T-helper 1 cell (primary cell): Measurements from ENCODE around the gene REV1.
"Not testable (repeated sequence)": the region's sequence is repeated elsewhere in the genome, so short reads cannot be mapped to it uniquely, and the experiment has no call there.

Source experiments
- DNase-seq, 5 donors: peaks; one replicate each; pipeline ENCODE4 v3.0.0-alpha.2; 2012 to 2020

The REV1 gene

DNA sequence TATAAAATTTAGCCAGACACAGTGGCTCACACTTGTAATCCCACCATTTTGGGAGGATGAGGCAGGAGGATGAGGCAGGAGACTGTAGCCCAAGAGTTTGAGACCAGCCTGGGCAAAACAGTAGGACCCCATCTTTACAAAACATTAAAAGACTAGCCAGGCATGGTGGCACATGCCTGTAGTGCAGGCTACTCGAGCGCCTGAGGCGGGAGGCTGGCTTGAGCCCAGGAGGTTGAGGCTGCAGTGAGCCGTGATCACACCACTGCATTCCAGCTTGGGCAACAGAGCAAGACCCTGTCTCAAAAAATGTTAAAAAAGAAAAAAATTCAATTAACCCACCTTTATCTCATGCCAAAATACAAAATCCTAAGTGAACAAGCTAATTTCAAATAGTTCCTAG, 4.0 kb downstream of the REV1 start:
- no peak for DNase-seq

GRCh38 chr2:99485411-99485810, 4.4 kb downstream of the REV1 start:
- DNase-seq: no peak

GRCh38 chr2:99484205-99484604, 5.6 kb downstream of the REV1 start:
- no peak for DNase-seq

DNA sequence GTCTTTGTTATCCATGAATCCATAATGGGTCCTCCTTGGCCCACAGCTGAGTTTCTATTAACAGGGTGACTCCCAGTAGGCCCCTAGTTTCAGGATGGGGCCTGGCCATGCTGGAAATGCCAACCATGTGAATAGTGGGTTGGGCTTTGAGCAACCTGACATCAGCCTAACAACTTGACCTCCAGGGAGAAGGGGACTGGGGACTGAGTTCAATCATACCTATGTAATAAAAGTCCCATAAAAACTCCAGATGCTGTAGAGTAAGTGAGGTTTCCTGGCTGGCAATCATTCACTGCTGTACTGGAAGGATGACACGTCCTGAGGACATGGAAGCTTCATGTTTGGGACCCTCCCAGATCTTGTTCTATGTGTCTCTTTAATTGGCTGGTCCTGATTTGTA, 7.9 kb downstream of the REV1 start:
- DNase-seq: no peak

DNA sequence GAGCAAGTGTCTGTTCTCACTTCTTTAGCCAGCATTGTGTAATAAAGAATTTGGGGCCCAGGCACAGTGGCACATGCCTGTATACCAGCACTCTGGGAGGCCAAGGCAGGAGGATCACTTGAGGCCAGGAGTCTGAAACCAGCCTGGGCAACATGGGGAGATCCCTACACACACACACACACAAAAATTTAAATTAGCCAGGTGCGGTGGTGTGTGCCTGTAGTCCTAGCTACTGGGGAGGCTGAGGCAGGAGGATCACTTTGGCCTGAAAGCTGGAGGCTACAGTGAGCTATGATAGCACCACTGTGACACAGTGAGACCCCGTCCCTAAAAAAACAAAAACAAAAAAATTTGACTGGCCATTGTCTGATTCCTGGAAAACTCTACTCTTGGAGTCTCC, 8.3 kb downstream of the REV1 start:
- no peak for DNase-seq

- DNase-seq: no peak
These were observed 9.4 kb downstream of the REV1 start for GRCh38 chr2:99480390-99480789.

- no peak for DNase-seq
These were observed 11.2 kb downstream of the REV1 start for GRCh38 chr2:99478632-99479031.

- no peak for DNase-seq
These were observed 12.8 kb downstream of the REV1 start for GRCh38 chr2:99477054-99477453.

- DNase-seq: no peak
These were observed 13.2 kb downstream of the REV1 start for GRCh38 chr2:99476629-99477028.

- not testable (repeated sequence) for DNase-seq
These were observed 14.7 kb downstream of the REV1 start for GRCh38 chr2:99475095-99475494.

GRCh38 chr2:99473518-99474083, 16.2 kb downstream of the REV1 start:
- no peak for DNase-seq

DNA sequence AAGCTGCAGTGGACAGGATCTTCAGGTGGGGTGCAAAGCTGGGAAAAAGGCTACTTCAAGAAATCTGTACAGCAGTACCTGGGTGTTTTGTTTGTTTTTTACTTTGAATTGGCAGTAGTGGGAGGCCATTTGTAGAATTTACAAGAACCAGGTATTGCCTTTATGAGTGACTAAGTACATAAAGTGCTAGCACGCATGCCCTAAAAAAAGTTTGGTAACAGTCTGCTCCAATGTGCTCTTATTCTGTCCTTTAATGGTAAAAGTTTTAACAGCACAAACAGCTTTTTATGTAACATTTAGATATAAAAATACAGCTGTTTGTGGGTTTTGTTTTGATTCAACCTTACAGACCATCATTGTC, 17.2 kb downstream of the REV1 start:
- no peak for DNase-seq

DNA sequence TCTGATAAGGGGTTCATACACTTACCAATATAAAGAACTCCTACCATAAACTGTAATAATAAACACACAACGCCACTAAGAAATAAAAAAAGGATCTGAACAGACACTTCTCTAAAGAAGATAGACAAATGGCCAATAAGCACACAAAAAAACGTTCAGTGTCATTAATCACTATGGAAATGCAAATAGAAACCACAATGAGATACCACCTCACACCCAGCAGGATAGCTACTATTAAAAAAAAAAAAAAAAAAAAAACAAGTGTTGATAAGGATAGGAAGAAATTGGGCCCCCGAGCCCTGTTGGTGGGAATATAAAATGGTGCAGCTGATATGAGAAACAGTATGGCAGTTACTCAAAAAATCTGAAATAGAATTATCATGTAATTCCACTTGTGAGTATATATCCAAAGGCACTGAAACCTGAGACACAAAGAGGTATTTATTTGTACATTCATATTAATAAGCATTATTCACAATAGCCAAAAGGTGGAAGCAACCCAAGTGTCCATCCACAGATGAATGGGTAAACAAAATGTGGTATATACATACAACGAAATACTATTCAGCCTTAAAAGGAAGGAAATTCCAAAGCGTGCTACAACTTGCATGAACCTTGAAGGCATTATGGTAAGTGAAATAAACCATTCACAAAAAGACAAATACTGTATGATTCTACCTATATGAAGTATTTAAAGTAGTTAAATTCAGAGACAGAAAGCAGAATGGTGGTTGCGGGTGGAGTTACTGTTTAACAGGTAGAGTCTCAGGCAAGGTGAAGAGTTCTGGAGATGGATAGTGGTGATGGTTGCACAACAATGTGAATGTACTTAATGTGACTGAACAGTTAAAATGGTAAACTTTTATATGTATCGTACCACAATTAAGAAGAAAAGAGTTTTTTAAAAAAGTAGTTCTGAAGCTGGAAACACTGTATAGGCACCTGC, 17.9 kb downstream of the REV1 start:
- DNase-seq: no peak

DNA sequence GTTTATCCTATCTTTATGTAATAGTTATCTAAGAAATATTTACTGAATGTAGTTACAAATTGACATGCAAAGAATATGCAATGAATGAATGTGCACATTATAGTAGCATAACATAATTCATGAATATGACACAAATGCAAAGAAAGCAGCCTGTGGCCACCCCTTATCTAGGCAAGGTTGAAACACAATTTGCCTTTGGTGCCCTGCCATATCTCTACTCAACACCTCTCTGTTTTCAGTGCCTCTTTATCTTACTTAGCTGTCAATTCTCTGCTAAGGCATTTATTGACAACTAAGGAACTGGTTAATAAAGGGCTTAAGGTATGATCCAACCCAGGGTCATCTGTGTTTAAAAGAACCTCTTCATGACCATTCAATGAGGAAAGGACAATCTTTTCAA, 18.9 kb downstream of the REV1 start:
- no peak for DNase-seq

DNA sequence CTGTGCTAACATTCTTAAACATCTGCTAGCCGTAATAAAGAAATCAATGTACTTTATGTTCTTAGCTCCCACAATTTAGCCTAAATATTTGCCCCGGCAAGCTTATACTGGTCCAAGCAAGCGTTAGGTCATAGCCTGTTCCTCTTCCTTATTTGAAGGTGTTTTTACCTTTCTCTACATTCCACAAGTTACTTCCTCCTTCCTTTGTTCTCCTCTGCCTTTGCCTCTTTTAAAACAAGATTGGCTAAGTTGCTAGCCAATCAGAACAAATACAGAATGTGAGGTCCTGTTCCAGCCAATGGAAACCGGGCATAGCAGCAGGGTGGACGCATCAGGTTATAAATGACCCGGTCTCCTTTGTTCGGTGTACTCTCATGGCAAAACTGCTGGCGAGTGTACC, 19.4 kb downstream of the REV1 start:
- not testable (repeated sequence) for DNase-seq

DNA sequence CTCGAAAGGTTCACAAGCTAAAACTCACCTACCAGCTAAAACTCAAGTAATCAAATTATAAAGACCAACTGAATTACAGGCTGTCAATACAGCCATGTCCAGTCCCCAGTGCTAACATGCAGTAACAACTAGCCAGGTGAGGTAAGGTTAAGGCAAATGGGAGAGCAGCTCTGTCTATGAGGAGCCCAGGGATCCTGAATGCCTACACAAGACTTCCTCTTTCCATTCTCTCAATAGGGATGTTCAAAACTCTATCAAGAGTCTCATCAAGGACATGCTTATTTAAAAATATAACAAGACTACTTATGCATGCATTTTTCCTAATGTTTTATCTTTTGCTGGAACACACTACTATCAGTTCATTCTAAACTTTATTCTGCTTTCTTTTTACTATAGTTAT, 20.4 kb downstream of the REV1 start:
- DNase-seq: no peak

GRCh38 chr2:99468155-99468554, 21.7 kb downstream of the REV1 start:
- DNase-seq: no peak

DNA sequence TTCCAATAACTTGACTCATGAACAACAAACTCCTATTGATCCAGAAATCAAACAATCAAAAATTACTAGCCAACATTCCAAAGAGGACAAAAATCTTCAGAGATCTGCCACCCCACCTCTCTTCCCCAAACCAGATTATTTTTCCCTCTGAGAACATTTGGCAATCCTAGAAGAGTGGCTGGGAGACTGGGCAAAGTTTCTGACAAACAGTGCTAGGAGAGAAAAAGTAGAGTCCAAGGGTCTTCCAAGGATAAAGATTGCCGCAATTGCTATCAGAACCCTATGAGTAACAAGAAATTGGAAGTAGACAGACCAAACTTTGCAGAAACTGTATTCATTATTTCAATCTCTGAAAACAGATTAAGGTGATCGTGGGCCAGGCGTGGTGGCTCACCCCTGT, 22.4 kb downstream of the REV1 start:
- DNase-seq: no peak

DNA sequence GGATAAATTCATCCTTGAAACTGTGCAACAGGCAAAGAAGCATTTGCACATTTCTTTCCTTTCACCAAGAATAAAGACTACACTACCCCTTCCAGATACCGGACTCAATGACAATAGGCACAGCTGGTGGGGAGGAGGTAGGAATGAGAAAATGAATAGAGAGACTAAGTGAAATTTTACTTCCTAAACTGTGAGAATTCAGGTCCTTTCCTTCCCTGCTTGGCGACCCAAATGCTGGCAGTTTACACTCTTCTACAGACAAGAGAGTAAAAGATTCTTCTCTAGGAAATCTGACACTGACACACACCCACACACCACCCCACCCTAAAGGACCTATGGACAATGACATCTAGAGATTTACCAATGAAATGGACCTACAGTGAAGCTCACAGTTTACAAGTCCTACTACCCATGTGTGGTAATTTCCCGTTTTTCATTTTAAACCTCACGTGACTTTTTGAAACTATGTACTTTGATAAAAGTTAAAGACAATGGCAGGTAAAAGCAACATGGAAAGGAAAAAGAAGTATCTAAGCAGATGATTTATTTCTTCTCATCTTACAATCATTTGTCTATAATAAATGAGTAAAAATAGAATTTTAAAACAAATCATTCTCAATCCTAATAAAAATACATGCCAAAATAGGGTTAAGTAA, 27.9 kb downstream of the REV1 start:
- DNase-seq: no peak

DNA sequence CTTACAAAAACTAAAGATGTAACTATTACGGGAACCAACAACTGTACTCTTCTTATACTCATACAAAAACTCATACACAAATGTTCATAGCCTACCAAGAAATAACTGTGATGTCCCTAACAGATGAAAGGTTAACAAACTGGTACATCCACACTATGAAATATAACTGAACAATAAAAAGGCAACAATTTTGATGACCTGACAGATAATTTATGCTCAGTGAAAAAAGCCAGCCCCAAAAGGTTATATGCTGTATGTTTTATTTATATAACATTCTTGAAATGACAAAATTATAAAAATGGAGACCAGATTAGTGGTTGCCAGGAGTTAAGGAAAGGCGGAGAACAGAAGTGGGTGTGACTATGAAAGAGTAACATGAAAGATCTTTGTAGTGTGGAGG, 31.3 kb downstream of the REV1 start:
- no peak for DNase-seq

GRCh38 chr2:99451686-99452085, 38.1 kb downstream of the REV1 start:
- DNase-seq: no peak

DNA sequence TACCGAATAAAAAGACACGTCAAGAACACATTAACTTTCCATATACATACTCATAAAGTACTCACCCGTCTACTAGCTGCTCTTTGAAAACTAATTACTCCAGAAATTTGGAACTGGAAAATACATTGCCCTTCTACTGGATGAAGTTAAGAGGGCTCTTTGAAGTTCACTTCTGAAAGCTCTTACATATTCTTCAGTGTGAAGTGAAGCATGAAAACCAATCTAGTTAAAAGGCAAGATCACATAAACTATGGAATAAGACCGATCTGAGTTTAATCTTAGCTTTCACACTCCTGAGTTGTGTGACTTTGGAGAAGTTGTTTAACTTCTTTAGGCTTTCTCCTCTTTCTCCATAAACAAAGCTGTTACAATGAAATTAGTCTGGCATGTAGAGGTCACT, 38.5 kb downstream of the REV1 start:
- no peak for DNase-seq

GRCh38 chr2:99450199-99450598, 39.6 kb downstream of the REV1 start:
- DNase-seq: no peak

- no peak for DNase-seq
These were observed 41.3 kb downstream of the REV1 start for GRCh38 chr2:99448556-99448955.
